Hepatocyte (in vitro differentiated cells): ENCODE data around the gene NLRC5.

Experiments used
- EZH2 ChIP-seq: fragments of 200-600 bp; sonication (generic); IDR thresholded peaks from 2 replicates; pipeline ENCODE4 v1.6.1; 2016; ENCODE audit warnings: antibody characterized with exemption, mild to moderate bottlenecking, borderline replicate concordance
- EZH2phosphoT487 ChIP-seq: fragments of 200-600 bp; sonication (generic); IDR thresholded peaks from one replicate; pipeline ENCODE4 v1.6.1; 2018; ENCODE audit warnings: antibody characterized with exemption, mild to moderate bottlenecking, low read depth, moderate library complexity; ENCODE audit not compliant: unreplicated experiment, severe bottlenecking
- TF ChIP-seq, protein P1 (sequence below): fragments of 200-600 bp; sonication (generic); IDR thresholded peaks from 2 replicates; pipeline ENCODE4 v1.5.1; 2016; ENCODE audit warnings: antibody characterized with exemption, mild to moderate bottlenecking; ENCODE audit not compliant: poor library complexity

DNA sequence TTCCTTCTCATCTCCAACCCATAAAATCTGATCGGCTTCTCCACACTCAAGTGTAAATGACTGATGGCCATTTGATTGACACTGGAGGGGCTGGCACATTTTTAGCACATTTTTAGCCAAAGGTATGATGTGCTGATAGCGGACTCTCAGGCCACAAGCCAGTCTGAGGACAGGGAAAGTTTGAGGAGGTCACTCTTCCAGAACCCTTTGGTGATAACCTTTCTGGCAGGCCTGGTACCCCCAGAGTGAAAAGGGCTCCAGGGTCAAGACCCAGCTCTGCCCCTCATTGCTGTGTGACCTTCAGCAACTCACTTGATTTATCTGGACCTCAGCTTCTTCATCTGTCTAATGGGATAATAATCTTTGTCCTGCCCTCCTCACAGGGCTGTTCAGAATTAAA lies 1.7 kb upstream of the NLRC5 start:
- TF ChIP-seq EZH2 (no peak), EZH2phosphoT487 (no peak)
- TF ChIP-seq, protein P1, sequence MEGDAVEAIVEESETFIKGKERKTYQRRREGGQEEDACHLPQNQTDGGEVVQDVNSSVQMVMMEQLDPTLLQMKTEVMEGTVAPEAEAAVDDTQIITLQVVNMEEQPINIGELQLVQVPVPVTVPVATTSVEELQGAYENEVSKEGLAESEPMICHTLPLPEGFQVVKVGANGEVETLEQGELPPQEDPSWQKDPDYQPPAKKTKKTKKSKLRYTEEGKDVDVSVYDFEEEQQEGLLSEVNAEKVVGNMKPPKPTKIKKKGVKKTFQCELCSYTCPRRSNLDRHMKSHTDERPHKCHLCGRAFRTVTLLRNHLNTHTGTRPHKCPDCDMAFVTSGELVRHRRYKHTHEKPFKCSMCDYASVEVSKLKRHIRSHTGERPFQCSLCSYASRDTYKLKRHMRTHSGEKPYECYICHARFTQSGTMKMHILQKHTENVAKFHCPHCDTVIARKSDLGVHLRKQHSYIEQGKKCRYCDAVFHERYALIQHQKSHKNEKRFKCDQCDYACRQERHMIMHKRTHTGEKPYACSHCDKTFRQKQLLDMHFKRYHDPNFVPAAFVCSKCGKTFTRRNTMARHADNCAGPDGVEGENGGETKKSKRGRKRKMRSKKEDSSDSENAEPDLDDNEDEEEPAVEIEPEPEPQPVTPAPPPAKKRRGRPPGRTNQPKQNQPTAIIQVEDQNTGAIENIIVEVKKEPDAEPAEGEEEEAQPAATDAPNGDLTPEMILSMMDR, result no peak
